OCI-LY1 (cell line): Measurements from ENCODE around the gene SEMA3D.
"Not testable (repeated sequence)": the region's sequence is repeated elsewhere in the genome, so short reads cannot be mapped to it uniquely, and the experiment has no call there.

ENCODE experiments used
- CTCF ChIP-seq: fragments of 200-600 bp; sonication (generic), shearing (Covaris generic); IDR thresholded peaks from 2 replicates; pipeline ENCODE4 v1.5.1; 2017; ENCODE audit warnings: mild to moderate bottlenecking, antibody characterized with exemption, low read length, moderate library complexity, mixed read lengths
- EZH2 ChIP-seq: fragments of 200-600 bp; sonication (generic), shearing (Covaris generic); IDR thresholded peaks from 2 replicates; pipeline ENCODE4 v1.8.0; 2017; ENCODE audit warnings: borderline replicate concordance, mixed run types, mild to moderate bottlenecking, antibody characterized with exemption, low read length, moderate library complexity, mixed read lengths

- TF ChIP-seq EZH2, CTCF: not testable (repeated sequence)
Observed at GRCh38 chr7:84992954-84993353, 193.9 kb downstream of the SEMA3D start.
